ENCODE measurements around the gene ZBTB49. TPM values are rescaled to one million over a fixed set of nuclear protein-coding genes. Genes with fewer than 3 reads are reported as not detected.

Gene ZBTB49
- total RNA-seq, 2 experiments from 2014 or later: 5.7 to 6.0 TPM

DNA sequence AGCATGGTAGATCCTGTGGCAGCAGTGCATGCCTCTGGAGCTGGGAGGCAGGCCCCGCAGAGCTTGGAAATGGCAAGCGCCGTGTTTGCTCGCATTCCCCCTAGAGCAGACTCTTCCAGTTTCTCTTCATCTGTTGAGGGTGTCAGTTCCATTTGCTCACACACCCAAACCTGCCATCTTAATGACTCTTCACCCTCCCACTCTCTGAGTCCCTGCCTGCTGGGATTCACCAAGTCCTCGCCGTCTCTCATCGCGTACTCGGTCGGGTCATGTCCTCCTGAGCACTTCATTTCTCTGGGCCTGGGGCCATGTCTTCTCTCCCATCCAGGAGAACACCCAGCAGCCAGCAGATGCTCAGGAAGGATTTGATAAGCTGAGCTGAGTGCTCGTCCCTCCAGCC, 16.9 kb downstream of the ZBTB49 start:
- no peak for DNase-seq
- Mint-ChIP-seq H3K36me3 (peaks cover 10% of the 10 kb centered on the region), H3K4me3 (no peak overlapping the region), H3K9me3 (no peaks in the 10 kb centered on the region), H3K4me1 (peaks cover 8% of the 10 kb centered on the region), H3K27me3 (no peaks in the 10 kb centered on the region), H3K27ac (no peak overlapping the region)

DNA sequence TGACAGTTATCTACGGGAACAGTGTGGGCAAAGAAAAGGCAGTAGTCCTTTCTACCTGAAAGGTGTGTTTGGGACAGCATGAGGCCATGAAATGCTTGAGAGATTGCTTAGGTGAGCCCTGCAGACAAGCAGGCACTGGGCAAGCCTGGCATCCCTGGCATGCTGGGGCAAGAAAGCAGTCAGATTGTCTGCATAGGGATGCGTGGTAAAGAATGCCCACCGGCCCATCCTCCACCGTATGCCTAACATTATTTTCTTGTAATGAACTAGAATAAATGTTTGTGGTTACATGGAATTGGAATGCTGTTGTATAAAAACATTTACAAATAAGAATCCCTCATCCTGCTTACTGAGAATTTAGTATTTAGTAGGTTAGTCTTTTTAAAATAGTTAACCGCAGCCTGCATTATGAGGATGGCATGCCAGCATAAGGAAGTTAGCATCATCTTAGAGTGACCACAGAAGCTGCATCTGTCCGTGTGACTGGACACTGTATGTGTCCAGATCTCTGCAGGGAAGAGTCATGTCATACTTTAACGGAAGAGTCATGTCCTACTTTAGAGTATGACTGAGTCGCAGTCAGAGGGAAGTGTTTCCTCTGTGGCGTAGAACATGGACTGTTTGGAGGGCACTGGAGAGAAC, 18.9 kb downstream of the ZBTB49 start:
- peaks cover 8% of the 10 kb centered on the region for H3K4me1 Mint-ChIP-seq
- H3K36me3 Mint-ChIP-seq: peaks cover 12% of the 10 kb centered on the region
- H3K9me3 Mint-ChIP-seq: no peaks in the 10 kb centered on the region
- DNase-seq: no peak
- no peak overlapping the region for H3K4me3 Mint-ChIP-seq
- no peaks in the 10 kb centered on the region for H3K27me3 Mint-ChIP-seq
- H3K27ac Mint-ChIP-seq: no peak overlapping the region

DNA sequence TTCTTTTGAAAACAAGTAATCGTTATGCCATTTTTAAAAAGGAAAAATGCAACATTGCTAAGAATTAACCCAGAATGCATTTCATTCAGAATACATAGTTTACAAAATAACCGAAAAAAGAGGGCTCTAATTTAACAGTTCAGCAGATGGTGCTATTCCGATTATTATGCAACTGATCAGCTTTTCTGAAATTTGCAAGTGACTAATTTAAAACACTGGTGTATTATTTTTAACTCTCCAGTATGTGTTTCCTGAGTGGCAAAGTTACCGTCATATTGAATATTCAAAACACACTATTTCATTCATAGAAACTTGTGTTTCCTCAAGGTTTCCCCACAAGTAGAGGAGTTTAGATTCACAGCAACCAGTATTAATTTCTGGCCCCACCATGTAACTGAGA, 21.1 kb downstream of the ZBTB49 start:
- Mint-ChIP-seq H3K27ac (no peak overlapping the region), H3K36me3 (peaks cover 9% of the 10 kb centered on the region), H3K9me3 (no peaks in the 10 kb centered on the region), H3K27me3 (no peaks in the 10 kb centered on the region), H3K4me1 (no peaks in the 10 kb centered on the region), H3K4me3 (no peak overlapping the region)
- DNase-seq: no peak

DNA sequence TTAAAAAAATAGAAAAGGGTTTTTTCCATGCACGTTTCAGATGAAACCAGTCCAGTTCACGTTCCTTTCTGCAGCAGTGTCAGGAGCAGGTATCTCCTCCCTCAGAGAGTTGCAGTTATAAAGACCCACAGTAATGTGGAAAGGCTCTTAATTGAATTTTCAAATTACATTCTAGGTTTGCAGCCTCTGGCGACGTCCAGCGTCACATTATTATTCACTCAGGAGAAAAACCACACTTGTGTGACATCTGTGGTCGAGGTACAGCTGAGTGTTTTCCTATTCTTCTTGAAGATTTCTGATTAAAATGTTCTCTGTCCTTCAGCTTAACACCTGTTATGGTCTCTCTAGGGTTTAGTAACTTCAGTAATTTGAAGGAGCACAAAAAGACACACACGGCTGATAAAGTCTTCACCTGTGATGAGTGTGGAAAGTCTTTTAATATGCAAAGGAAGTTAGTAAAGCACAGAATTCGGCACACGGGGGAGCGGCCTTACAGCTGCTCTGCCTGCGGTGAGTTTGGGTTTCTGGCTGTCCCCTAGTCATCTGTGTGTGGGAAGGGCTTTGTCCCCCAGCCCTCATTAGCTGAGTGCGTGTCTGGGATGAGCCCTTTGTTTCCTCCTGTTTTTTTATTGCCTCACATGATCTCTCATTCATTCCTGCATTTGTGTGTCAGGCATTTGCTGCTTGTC, 25.6 kb downstream of the ZBTB49 start:
- no peak for DNase-seq
- H3K4me1 Mint-ChIP-seq: no peaks in the 10 kb centered on the region
- no peak overlapping the region for H3K4me3 Mint-ChIP-seq
- no peaks in the 10 kb centered on the region for H3K27me3 Mint-ChIP-seq
- H3K27ac Mint-ChIP-seq: no peak overlapping the region
- H3K36me3 Mint-ChIP-seq: peaks cover 5% of the 10 kb centered on the region
- H3K9me3 Mint-ChIP-seq: no peaks in the 10 kb centered on the region

DNA sequence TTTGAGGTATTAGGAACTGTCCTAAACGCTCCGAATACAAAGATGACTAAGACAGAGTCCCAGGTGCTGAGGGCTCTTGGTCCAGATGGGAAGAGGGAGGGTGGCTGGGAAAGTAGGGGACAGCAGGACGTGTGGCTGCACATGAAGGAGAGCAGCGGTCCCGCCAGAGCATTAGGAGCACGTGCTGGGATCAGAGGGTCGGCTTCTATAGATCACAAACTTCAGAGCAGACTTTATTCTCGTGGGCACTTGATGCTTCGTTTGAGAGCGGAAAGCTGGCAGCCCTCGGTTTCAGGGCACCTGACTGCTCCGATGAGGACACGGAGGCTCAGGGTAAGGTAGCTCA, 26.1 kb downstream of the ZBTB49 start:
- no peak for DNase-seq
- Mint-ChIP-seq H3K9me3 (no peaks in the 10 kb centered on the region), H3K4me3 (no peak overlapping the region), H3K36me3 (peaks cover 5% of the 10 kb centered on the region), H3K27ac (no peak overlapping the region), H3K27me3 (no peaks in the 10 kb centered on the region), H3K4me1 (no peaks in the 10 kb centered on the region)

DNA sequence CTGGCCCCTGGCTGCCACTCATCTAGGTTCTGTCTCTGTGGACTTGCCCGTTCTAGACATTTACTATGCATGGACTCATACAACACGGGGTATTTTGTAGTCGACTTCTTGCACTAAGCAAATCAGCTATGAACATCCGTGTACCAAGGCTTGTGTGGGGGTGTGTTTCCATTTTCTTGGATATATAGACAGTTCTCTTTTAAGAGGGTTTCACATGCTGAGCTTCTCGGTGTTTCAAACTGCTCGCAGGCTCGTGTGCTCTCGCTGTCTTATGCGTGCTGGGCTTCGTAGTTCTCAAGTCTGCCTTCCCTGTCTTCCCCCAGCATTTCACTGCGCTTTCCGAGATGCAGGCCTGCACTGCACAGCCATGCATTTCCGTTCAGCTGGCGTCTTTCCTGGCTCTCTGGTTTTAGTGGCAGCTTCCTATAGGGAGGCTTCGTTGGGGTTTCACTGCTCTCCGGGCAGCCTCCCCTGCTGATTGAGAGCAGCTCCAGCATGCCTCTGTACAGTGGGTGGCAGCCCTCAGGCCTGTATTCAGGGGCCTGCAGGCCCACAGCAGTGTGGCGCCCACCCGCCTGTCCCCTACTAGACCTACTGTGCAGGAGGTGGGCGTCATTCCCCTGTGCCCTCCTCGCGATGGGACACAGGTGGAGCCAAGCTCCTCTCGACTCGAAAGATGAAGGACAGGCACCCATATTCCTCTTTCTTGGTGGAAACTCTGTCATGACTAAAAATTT, 27.6 kb downstream of the ZBTB49 start:
- Mint-ChIP-seq H3K4me1 (no peaks in the 10 kb centered on the region), H3K9me3 (no peaks in the 10 kb centered on the region), H3K4me3 (no peak overlapping the region), H3K27me3 (no peaks in the 10 kb centered on the region), H3K36me3 (peaks cover 8% of the 10 kb centered on the region), H3K27ac (no peak overlapping the region)
- no peak for DNase-seq

DNA sequence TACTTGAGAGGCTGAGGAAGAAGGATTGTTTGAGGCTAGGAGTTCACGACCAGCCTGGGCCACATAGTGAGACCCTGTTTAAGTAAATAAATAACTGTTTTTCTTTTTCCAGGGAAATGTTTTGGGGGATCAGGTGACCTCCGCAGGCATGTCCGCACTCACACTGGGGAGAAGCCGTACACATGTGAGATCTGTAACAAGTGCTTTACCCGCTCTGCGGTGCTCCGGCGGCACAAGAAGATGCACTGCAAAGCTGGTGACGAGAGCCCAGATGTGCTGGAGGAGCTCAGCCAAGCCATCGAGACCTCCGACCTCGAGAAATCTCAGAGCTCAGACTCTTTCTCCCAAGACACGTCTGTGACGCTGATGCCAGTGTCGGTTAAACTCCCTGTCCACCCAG, 30.5 kb downstream of the ZBTB49 start:
- Mint-ChIP-seq H3K9me3 (no peaks in the 10 kb centered on the region), H3K27ac (no peak overlapping the region), H3K4me3 (no peak overlapping the region), H3K4me1 (no peaks in the 10 kb centered on the region), H3K27me3 (no peaks in the 10 kb centered on the region), H3K36me3 (peaks cover 5% of the 10 kb centered on the region)
- no peak for DNase-seq

DNA sequence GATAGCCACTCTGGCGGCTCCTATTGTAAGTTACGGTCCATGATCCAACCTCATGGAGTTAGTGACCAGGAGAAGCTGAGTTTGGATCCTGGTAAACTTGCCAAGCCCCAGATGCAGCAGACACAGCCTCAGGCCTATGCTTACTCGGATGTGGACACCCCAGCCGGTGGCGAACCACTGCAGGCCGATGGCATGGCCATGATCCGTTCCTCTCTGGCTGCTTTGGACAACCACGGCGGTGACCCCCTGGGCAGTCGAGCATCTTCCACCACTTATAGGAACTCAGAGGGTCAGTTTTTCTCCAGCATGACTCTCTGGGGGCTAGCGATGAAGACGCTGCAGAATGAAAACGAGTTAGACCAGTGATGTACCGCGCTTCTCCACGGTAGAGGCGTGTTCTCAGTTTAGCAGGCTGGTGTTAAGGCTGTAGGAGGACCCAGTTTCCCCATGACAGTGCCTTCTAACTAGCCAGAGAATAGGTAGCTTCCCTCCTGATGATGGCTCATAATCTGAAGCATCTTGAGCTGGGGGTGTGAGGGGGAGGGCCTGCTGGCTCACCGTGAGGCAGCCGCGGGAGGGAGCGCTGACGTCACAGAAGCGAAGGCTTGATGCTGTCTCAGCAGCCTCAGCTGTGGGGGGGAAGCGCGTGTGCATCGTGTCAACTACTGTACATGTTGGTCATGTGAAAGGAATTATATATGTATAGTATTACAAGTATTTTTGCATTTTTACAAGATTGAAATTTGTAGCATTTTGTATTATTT, 31.1 kb downstream of the ZBTB49 start:
- H3K4me1 Mint-ChIP-seq: no peaks in the 10 kb centered on the region
- H3K36me3 Mint-ChIP-seq: peaks cover 5% of the 10 kb centered on the region
- no peaks in the 10 kb centered on the region for H3K27me3 Mint-ChIP-seq
- H3K9me3 Mint-ChIP-seq: no peaks in the 10 kb centered on the region
- H3K4me3 Mint-ChIP-seq: no peak overlapping the region
- no peak overlapping the region for H3K27ac Mint-ChIP-seq
- no peak for DNase-seq

DNA sequence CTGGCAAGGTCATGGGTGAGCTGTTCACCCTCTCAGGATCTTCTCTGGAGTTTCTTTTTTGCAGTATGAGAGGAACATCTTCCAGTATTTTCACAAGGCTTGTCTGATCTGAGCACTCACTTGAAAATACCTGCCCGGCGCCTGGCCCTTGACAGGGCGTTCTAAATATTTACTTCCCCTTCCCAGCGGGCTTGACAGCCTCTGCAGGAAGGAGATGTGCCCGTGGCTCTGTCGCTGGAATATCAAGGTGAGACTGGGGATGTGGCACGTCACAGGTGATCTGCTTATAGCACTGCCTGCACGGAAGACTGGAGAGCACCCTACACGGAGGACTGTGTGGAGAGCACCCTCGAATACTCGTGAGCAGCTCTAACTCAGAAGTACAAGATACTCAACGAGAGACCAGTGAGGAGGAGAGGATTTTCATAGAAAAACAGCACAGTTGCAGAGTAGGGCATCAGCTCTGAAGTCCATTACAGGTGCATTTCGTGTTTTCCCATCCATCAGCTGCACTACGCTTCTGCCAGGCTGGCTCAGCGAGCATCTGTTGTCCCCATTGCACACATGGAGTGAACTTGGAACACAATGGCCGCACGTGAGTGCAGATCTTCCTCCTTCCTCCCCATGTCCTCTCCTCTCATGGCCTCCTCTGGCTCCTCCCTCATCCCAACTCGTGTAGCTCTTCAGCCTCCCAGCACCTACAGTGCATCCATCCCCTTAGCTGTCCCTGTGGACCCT, 32.1 kb downstream of the ZBTB49 start:
- Mint-ChIP-seq H3K4me1 (no peaks in the 10 kb centered on the region), H3K9me3 (no peaks in the 10 kb centered on the region), H3K27ac (no peak overlapping the region), H3K4me3 (no peak overlapping the region), H3K27me3 (no peaks in the 10 kb centered on the region), H3K36me3 (peaks cover 5% of the 10 kb centered on the region)
- DNase-seq: no peak

DNA sequence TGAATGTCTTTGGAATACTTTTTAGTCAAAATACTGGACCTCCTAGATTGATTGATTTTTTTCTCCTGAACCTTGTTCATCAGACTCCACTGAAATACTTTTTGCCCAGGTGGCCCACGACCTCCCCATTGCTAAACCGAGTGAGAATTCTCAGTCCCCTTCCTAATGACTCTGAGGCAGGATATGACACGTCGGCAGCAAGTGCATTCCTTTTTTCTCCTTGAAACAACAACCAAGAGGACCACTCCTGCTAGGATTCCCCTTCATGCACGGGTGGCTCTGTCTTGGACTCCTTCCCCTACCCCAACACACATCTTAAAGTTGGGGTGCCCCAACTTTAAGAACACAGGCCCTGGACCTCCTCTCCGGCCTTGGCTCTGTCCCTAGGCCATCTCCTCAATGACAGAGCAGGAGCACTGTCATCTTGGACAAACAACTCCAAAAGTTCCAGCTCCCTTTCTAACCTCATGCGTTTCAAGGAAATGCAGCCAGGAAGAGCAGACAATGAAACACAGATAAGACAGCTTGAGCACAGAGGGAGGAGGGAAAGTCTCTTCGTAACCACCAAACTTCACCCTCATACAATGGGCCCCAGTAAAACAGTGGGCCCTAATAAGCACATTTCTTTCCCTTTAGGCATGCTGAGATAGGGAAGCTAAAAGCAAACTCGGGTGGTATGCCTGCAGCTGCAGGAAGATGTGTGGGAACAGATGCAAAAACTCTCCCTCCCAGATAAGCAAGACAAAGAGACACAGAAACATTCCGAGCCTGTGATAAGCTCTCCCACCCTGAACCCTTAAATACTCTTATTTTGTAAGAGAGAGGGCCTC, 33.9 kb downstream of the ZBTB49 start:
- no peak overlapping the region for H3K27ac Mint-ChIP-seq
- DNase-seq: no peak
- H3K4me1 Mint-ChIP-seq: no peaks in the 10 kb centered on the region
- H3K27me3 Mint-ChIP-seq: no peaks in the 10 kb centered on the region
- H3K9me3 Mint-ChIP-seq: no peaks in the 10 kb centered on the region
- no peak overlapping the region for H3K4me3 Mint-ChIP-seq
- H3K36me3 Mint-ChIP-seq: peaks cover 5% of the 10 kb centered on the region

DNA sequence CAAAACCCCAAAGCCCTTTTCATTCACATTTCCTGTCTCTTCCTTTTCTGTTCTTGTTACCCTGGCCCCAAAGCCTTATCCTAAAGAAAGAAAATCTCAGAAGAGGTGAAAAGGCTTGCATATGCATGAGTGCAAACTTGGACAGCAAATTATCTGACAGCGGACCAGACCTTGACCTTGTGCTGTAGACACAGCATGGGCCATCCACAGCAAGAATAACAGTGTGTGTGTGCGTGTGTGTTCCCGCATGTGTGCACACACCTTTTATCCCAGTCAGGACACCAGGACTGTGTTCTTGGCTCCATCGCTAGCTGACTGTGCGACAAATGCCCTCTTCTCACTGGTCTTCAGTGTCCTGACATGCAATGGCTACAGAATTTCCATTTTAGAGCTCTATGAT, 35.3 kb downstream of the ZBTB49 start:
- no peak overlapping the region for H3K4me3 Mint-ChIP-seq
- no peak overlapping the region for H3K27ac Mint-ChIP-seq
- no peaks in the 10 kb centered on the region for H3K27me3 Mint-ChIP-seq
- peaks cover 5% of the 10 kb centered on the region for H3K36me3 Mint-ChIP-seq
- H3K4me1 Mint-ChIP-seq: no peaks in the 10 kb centered on the region
- H3K9me3 Mint-ChIP-seq: no peaks in the 10 kb centered on the region
- no peak for DNase-seq

DNA sequence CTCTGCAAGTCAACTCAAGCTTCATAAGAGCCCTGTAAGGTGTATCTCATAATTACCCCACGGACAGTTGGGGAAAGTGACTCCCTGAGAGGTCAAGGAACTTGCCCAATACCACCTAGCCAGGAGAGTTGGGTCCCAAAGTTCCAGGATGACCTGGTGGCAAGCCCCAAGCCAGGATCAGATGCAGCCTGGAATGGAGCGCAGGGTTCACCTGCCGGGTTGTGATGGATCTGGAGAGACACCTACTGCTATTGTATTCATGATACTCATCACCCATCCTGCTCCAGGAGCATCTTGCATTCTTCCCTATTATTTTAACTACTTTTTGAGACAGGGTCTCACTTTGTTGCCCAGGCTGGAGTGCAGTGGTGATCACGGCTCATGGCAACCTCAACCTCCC, 36.1 kb downstream of the ZBTB49 start:
- DNase-seq: no peak
- Mint-ChIP-seq H3K9me3 (no peaks in the 10 kb centered on the region), H3K27ac (no peak overlapping the region), H3K4me3 (no peak overlapping the region), H3K36me3 (peaks cover 5% of the 10 kb centered on the region), H3K4me1 (no peaks in the 10 kb centered on the region), H3K27me3 (no peaks in the 10 kb centered on the region)

DNA sequence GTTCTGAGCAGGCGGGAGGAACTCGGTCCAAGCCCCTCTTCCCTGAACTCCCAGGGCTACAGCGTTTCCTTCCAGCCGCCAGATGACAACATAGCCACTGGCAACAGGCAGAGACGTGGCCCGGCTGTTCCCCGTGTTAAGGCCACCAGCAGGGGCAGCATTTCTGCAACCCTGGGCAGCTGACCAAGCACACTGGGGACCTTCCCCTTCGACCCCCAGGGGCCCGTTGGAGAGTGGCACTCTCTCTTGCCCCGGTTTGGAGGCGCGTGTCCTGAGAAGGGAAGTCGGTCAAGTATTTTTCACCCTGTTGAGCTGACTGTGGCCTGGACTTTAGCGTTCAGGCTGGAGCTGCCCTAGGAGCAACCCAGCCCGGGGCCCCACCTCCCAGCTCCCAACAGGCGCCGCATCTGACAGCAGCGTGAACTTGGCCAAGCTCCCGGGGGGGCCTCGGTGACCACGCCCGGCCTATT, 37.6 kb downstream of the ZBTB49 start:
- Mint-ChIP-seq H3K4me1 (no peaks in the 10 kb centered on the region), H3K4me3 (no peak overlapping the region), H3K36me3 (peaks cover under 1% of the 10 kb centered on the region), H3K27me3 (no peaks in the 10 kb centered on the region), H3K9me3 (no peaks in the 10 kb centered on the region), H3K27ac (no peak overlapping the region)
- no peak for DNase-seq

DNA sequence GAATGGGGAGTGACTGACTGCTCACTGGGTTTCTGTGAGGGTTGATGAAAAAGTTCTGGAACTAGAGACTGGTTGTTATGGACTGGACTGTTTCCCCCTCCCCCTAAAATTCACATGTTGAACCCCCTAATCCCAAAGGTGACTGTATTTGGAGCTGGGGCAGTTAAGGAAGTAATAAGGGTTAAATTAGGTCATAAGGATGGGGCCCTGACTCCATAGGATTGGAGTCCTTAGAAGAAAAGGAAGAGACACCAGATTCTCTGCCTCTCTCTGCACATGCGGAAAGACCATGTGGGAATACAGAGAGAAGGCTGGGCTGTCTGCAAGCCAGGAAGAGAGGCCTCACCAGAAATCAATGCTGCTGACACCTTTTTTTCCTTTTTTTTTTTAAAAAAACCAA, 38.2 kb downstream of the ZBTB49 start:
- H3K4me3 Mint-ChIP-seq: no peak overlapping the region
- DNase-seq: no peak
- H3K36me3 Mint-ChIP-seq: no peaks in the 10 kb centered on the region
- no peaks in the 10 kb centered on the region for H3K27me3 Mint-ChIP-seq
- no peaks in the 10 kb centered on the region for H3K4me1 Mint-ChIP-seq
- H3K27ac Mint-ChIP-seq: no peak overlapping the region
- no peaks in the 10 kb centered on the region for H3K9me3 Mint-ChIP-seq

Data from activated naive CD8-positive, alpha-beta T cell treated with anti-CD3 and anti-CD28 coated beads for 36 hours (primary cell).